Liver (tissue), 2 donors: ENCODE results near the gene POLR3A.

Experiments
- CTCF ChIP-seq: fragments of 150-350 bp; IDR thresholded peaks from 2 replicates; pipeline ENCODE4 v1.5.1; 2017; ENCODE audit warnings: improper control_type of control experiment, low read depth, low read length; ENCODE audit not compliant: missing input control
- YY1 ChIP-seq: IDR thresholded peaks from 2 replicates; pipeline ENCODE4 v1.6.1; 2016; ENCODE audit warnings: antibody characterized with exemption, mild to moderate bottlenecking
- donor health status: healthy.

GRCh38 chr10:77963901-77964300 is 65.4 kb downstream of the POLR3A start:
- TF ChIP-seq YY1 (no peak), CTCF (no peak)
